HCT116 (cell line): Measurements from ENCODE around the gene LTA4H.

Experiments used
- CBX3 ChIP-seq: IDR thresholded peaks from 2 replicates; pipeline ENCODE4 v1.6.1; 2012; ENCODE audit warnings: low read depth
- CEBPB ChIP-seq: IDR thresholded peaks from 2 replicates; pipeline ENCODE4 v1.6.1; 2012; ENCODE audit warnings: low read depth
- CTCF ChIP-seq, 3 experiments: fragments of 200-600 bp in 1 of 3; sonication (generic) in 1 of 3; IDR thresholded peaks in 2 of 3; conservative IDR thresholded peaks in 1 of 3; 2 replicates each; pipeline ENCODE4 v1.5.1; 2012 to 2017; ENCODE audit warnings: low read depth in 2 of 3, low read length in 2 of 3, antibody characterized with exemption in 1 of 3, borderline replicate concordance in 1 of 3, control low read depth in 1 of 3, mild to moderate bottlenecking in 1 of 3, mixed read lengths in 1 of 3, mixed run types in 1 of 3, moderate library complexity in 1 of 3; ENCODE audit not compliant: insufficient read depth in 1 of 3
- EGR1 ChIP-seq: IDR thresholded peaks from 2 replicates; pipeline ENCODE4 v1.6.1; 2012; ENCODE audit warnings: low read depth
- EZH2 ChIP-seq: fragments of 200-600 bp; sonication (generic); IDR thresholded peaks from 2 replicates; pipeline ENCODE4 v1.6.1; 2017; ENCODE audit warnings: antibody characterized with exemption, mixed run types
- POLR2A ChIP-seq: IDR thresholded peaks from 2 replicates; pipeline ENCODE4 v1.7.0; 2011; ENCODE audit warnings: borderline replicate concordance; ENCODE audit not compliant: insufficient read depth, insufficient read length; ENCODE audit errors: extremely low read depth
- POLR2AphosphoS5 ChIP-seq: IDR thresholded peaks from 2 replicates; pipeline ENCODE4 v1.6.1; 2011; ENCODE audit warnings: mild to moderate bottlenecking, low read depth, low read length, moderate library complexity
- RAD21 ChIP-seq: IDR thresholded peaks from 2 replicates; pipeline ENCODE4 v1.6.1; 2012; ENCODE audit warnings: low read depth, mild to moderate bottlenecking
- REST ChIP-seq: IDR thresholded peaks from 2 replicates; pipeline ENCODE4 v1.6.1; 2012; ENCODE audit warnings: low read depth
- ZFX ChIP-seq: fragments of 450-650 bp; IDR thresholded peaks from 2 replicates; pipeline ENCODE4 v1.6.1; 2017
- ZNF274 ChIP-seq: fragments of 200-500 bp; sonication (Bioruptor generic); IDR thresholded peaks from 2 replicates; pipeline ENCODE4 v1.6.1; 2014; ENCODE audit warnings: mild to moderate bottlenecking, low read depth, low read length, inconsistent platforms

GRCh38 chr12:95960241-95960640 is 75.1 kb downstream of the LTA4H start:
- no peak for TF ChIP-seq RAD21
- TF ChIP-seq CTCF (IDR thresholded peaks at IDR 0.05 in 2 of 3, conservative IDR thresholded peaks at IDR 0.05 in 1 of 3; ENCODE audit: borderline replicate concordance in 1 of 3, insufficient read depth in 1 of 3, low read depth in 2 of 3, low read length in 2 of 3): no peak
- no peak for TF ChIP-seq CBX3
- TF ChIP-seq EZH2: no peak
- no peak for TF ChIP-seq POLR2AphosphoS5
- no peak for TF ChIP-seq REST
- no peak for TF ChIP-seq POLR2A
- no peak for TF ChIP-seq ZFX
- no peak for TF ChIP-seq EGR1
- TF ChIP-seq ZNF274: no peak
- TF ChIP-seq CEBPB: no peak
